ELF-1 (cell line): ENCODE measurements around the gene SHANK2.

ENCODE experiments used
- DNase-seq: peaks from one replicate; pipeline ENCODE4 v3.0.0-alpha.2; 2016; ENCODE audit warnings: low read depth, low spot score

SHANK2 gene

DNA sequence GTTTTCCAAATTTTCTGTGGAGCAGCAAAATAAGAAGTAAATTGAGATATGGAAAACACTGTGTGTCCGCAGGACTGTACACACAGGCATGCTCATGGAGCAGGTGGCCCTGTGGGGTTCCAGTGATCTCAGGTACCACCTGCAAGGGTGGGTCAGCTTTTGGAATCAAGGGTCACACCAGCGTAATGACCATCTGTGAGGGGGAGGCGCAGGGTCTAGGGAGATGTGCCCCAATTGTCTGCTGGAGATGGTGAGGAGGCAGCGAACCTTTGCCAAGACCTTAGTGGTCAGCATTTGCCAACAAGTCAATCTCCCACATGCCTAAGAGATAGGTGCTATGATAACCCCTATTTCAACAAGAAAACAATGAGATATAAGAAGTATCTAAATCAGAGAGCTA, 49.4 kb downstream of the SHANK2 start:
- DNase-seq, result no peak

DNA sequence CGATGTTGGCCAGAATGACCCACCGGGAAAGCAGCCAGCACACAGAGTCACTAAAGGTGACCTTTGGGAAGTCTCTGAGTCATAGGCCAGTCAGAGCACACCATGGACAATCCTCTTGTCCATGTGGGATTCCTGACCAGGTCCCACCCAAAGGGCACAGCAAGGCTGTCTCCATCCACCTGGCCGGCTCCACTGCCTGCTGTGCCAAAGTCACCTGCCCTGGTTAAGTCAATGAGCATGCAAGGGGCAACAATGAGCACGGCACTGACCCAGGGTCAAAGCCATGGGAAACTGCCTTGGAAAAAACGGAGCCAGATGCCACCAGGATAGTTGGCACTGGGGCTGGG, 49.8 kb downstream of the SHANK2 start:
- no peak for DNase-seq
